Activated CD4-positive, alpha-beta T cell treated with anti-CD3 and anti-CD28 coated beads, Interleukin-10, Interleukin-2, amounts not matched to agents 100 ng/mL and 50 ng/mL, durations not matched to agents 16 hours and 8 hours (primary cell): Measurements from ENCODE around the gene RHOH.

ENCODE experiments used
- DNase-seq: peaks from one replicate; pipeline ENCODE4 v3.0.0-alpha.2; 2020

Gene RHOH

GRCh38 chr4:40238700-40239548 lies 42.1 kb downstream of the RHOH start:
- DNase-seq: peak; percentile 92

DNA sequence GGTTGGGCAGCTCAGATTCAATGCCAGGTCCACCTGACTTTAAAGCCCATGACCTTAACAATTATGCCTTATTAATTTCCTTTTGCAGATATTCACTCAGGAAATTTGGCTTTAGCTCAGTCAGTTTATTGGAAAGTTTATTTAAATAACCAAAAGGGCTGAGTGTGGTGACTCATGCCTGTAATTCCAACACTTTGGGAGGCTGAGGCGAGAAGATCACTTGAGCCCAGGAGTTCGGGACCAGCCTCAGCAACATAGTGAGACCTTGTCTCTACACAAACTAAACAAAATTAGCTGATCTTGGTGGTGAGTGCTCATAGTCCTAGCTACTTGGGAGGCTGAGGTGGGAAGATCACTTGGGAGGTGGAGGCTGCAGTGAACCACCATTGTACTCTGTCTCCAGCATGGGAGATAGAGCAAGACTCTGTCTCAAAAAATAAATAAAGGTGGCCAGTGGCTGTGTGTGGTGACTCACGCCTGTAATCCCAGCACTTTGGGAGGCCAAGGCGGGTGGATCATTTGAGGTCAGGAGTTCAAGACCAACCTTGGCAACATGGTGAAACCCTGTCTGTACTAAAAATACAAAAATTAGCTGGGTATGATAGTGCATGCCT lies 43.3 kb downstream of the RHOH start:
- DNase-seq: no peak

DNA sequence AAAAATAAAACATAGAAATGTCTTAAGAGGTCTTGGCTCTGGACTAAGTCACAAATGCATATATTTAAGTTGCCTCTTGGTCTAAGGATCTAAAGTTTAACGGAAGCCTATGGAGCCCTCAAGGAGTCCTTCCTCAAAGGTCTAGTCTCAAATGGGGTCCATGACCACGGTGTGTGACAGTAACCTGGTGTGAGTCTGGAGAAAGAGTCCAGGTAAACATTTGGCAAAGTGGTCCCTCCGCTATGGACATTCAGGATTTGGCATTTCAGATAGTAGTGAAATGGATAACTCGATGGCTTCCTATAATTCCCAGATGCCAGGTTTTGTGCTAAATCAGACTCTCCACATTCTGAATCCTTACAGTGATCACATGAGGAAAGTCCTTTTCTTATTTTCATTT lies 44.2 kb downstream of the RHOH start:
- no peak for DNase-seq

DNA sequence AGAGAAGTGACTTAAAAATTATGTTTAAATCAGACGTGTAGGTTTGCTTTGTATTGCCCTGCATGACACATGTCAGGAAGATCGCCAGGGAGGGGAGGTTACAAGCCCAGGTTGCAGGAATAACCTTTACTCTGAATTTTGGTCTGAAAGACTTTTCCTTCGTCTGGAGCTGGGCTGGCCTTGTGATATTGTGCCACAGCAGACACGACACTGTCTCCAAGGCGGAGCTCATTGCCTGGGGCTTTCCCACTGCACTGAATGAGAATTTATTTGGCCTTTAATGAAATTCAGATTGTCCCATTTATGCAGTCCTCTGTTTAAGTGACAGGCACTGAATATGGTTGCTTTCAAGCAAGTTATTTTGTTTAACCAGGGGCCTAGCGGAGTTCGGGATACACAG lies 45.1 kb downstream of the RHOH start:
- DNase-seq: no peak

DNA sequence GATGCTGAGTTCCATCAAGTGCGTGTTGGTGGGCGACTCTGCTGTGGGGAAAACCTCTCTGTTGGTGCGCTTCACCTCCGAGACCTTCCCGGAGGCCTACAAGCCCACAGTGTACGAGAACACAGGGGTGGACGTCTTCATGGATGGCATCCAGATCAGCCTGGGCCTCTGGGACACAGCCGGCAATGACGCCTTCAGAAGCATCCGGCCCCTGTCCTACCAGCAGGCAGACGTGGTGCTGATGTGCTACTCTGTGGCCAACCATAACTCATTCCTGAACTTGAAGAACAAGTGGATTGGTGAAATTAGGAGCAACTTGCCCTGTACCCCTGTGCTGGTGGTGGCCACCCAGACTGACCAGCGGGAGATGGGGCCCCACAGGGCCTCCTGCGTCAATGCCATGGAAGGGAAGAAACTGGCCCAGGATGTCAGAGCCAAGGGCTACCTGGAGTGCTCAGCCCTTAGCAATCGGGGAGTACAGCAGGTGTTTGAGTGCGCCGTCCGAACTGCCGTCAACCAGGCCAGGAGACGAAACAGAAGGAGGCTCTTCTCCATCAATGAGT lies 46.6 kb downstream of the RHOH start:
- no peak for DNase-seq

GRCh38 chr4:40244606-40245005 lies 47.8 kb downstream of the RHOH start:
- no peak for DNase-seq

DNA sequence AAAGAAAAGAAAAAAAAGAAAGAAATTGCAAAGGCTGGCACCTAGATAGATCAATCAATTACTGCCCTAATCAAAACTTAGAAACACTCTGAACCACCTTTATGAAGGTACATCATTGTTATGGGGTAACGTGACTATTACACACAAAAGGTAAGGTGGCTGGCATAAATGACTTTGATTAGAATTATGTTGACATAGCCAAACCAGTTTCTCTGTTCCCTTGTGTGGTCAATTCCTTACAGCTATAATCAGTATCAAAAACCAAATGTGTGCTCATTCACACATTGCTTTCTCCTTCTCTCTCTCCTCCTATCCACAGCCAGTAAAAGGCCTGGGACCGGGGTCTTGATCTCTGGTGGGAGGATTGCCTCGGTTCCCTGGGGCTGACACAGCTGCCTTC lies 48.7 kb downstream of the RHOH start:
- no peak for DNase-seq

GRCh38 chr4:40246011-40246900 lies 49.4 kb downstream of the RHOH start:
- DNase-seq: no peak

DNA sequence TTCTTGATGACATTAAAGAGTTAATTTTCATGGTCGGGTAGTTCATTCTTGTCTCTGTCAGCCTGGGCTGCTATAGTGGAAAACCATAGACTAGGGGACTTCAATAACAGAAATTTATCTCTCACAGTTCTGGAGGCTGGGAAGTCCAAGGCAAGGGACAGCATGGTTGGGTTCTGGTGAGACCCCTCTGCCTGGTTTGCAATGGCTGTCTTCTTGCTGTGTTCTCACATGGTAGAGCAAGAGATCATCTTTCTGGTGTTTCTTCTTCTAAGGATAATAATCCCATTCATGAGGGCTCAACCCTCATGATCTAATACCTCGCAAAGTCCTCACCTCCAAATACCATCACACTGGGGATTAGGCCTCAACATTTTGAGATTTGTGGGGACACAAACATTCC lies 50.1 kb downstream of the RHOH start:
- no peak for DNase-seq

- DNase-seq: peak; percentile 70
Observed at GRCh38 chr4:40247350-40247749, 50.5 kb downstream of the RHOH start.

- peak; percentile 88 for DNase-seq
Observed at GRCh38 chr4:40251366-40251765, 54.5 kb downstream of the RHOH start.

GRCh38 chr4:40253906-40254305 lies 57.1 kb downstream of the RHOH start:
- DNase-seq: no peak

DNA sequence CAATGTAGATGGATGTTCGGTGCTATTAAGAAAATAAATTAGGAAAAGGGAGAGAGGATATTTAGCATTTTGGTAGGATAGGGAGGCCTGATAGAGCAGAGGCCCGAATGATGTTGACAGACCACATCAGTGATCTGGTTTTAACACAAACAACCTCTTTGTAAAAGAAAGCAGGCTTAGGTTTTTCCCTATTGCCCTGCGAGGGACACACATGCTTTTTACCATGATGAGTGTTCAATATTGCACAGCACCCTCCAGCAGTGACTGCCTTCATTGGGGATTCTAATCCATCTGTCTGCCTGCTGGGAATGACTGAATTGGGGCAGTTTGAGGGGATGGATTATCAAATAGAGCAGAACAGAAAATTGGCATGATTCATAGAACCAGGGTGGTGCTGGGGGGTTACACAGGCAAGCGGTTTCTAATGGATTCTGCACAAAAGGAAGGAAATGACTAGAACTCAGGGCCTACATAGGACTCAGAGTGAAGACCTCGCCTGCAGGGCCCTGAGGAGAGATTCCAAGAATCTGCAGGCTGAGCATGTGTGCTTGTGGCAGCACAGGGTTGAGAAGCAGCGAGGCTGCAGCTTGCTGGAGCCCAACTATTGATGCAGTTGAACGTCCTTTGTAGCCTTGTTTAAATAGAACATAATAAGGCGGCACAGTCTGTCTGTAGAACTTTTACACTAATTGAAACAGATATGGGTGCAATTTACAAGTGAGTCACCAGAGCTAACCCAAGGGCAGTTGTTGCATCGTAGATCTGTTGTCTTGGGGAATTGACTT lies 58.0 kb downstream of the RHOH start:
- peak; percentile 78 for DNase-seq

GRCh38 chr4:40255393-40256281 lies 58.8 kb downstream of the RHOH start:
- peak; percentile 69 for DNase-seq

DNA sequence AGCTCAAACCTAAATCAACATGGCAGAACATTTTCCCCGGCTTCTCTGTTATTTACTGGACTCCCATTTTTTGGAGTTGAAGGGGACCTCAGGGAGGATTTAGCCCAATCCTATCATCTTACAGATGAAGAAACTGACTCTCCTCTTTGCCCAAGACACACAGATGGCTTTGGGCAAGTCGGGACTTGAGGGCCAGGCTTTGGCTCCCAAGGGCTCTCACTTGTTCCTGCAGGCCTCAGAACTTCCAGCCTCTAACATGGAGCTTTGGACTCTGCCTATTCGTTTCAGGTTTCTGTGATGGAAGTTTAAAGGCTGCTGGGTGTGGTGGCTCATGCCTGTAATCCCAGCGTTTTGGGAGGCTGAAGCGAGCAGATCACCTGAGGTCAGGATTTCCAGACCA lies 59.5 kb downstream of the RHOH start:
- DNase-seq: no peak

GRCh38 chr4:40256817-40257216 lies 60.0 kb downstream of the RHOH start:
- no peak for DNase-seq

DNA sequence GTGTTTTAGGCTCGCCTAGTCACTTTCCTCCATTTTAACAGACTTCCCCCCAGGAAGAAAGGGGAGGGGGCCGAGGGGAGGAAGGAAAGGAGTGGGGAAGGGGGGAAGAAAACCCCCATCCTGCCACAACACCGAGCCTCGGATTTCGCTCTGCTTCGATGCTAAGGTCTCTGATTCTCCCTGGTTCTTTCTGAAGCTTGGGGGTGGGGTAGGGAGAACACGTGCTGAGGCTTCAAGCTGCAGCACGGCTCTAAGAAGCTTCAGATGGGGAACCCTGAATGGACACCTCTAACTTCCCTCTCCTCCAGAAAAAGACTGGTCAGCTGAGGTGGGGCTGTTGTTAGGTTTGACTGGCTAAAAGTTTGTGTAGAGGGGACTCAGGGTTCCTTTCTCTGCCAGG lies 61.8 kb downstream of the RHOH start:
- DNase-seq: no peak

- DNase-seq: no peak
Observed at GRCh38 chr4:40261231-40262076, 64.6 kb downstream of the RHOH start.

- DNase-seq: no peak
Observed at GRCh38 chr4:40262077-40262528, 65.3 kb downstream of the RHOH start.

DNA sequence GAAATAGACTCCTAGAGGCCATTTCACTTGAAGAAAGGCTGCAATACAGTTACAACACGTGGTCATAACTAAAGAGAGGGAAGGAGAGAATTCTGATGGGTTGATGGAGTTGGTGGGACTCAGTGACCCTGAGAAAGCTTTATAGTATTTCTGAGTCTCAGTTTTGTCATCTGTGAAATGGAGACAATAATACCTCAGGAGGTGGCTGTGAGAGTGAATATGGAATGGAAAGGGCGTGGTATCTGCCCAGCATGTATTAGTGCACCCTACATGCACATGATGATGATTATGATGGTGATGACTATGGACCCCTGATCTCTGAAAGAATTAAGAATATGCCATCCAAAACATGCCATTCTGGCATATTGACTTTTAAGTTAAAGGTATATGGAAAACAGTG lies 66.0 kb downstream of the RHOH start:
- no peak for DNase-seq
